HFF-Myc (cell line): ENCODE results near the gene TAOK2.
"Not testable (repeated sequence)": the region's sequence is repeated elsewhere in the genome, so short reads cannot be mapped to it uniquely, and the experiment has no call there.

ENCODE experiments used
- DNase-seq: peaks from one replicate; pipeline ENCODE4 v3.0.0-alpha.2; 2011; ENCODE audit warnings: low read depth; ENCODE audit errors: extremely low read depth
- H3K4me3 ChIP-seq: replicated peaks from 2 replicates; pipeline ENCODE4 v1.5.1; 2011; ENCODE audit warnings: low read depth, mild to moderate bottlenecking, control low read depth, low read length
- TF ChIP-seq, protein P1 (sequence below): IDR thresholded peaks from 2 replicates; pipeline ENCODE4 v1.5.1; 2012; ENCODE audit warnings: mild to moderate bottlenecking, low read depth, low read length, control low read depth; ENCODE audit errors: missing control alignments

Gene TAOK2

DNA sequence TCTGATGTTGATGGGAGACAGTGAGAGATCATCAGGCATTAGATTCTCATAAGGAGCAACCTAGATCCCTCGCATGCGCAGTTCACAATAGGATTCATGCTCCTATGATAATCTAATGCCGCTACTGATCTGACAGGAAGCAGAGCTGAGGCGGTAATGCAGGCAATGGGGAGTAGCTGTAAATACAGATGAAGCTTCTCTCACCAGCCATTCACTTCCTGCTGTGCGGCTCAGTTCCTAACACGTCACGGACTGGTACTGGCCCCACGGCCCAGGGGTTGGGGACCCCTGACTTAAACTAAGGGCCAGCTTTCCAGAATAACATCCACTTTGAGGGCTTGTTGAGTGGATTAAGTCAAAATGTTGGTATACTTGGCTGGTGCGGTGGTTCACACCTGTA, 14.4 kb upstream of the TAOK2 start:
- TF ChIP-seq, protein P1, sequence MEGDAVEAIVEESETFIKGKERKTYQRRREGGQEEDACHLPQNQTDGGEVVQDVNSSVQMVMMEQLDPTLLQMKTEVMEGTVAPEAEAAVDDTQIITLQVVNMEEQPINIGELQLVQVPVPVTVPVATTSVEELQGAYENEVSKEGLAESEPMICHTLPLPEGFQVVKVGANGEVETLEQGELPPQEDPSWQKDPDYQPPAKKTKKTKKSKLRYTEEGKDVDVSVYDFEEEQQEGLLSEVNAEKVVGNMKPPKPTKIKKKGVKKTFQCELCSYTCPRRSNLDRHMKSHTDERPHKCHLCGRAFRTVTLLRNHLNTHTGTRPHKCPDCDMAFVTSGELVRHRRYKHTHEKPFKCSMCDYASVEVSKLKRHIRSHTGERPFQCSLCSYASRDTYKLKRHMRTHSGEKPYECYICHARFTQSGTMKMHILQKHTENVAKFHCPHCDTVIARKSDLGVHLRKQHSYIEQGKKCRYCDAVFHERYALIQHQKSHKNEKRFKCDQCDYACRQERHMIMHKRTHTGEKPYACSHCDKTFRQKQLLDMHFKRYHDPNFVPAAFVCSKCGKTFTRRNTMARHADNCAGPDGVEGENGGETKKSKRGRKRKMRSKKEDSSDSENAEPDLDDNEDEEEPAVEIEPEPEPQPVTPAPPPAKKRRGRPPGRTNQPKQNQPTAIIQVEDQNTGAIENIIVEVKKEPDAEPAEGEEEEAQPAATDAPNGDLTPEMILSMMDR: no peak
- H3K4me3 ChIP-seq: no peak overlapping the region
- DNase-seq: no peak

DNA sequence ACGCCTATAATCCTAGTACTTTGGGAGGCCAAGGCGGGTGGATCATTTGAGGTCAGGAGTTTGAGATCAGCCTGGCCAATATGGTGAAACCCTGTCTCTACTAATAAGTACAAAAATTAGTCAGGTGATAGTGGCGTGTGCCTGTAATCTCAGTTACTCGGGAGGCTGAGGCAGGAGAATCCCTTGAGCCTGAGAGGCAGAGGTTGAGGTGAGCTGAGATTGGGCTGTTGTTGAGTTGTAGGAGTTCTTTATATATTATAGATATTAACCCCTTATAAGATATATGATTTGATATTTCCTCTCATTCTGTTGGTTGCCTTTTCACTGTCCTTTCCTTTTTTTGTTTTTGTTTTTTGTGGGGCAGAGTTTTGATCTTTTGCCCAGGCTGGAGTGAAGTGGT, 13.8 kb upstream of the TAOK2 start:
- not testable (repeated sequence) for DNase-seq, H3K4me3 ChIP-seq

DNA sequence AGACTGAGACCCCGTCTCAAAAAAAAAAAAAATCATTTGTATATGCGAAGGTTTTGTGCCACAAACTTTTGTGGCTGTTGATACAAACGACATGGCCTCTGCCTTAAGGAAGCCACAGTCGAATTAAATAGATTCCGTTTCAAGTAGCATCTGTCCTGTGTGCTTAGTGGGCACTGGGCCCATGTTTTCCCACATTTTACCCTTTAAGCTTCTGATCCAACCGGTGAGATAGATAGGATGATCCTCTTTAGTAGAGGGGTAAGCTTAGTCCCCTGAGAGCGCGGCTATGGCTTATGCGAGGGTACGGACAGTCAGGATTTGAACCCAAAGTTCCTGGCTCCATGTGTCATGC, 12.6 kb upstream of the TAOK2 start:
- TF ChIP-seq, protein P1: no peak
- peak overlapping the region; percentile 63 for H3K4me3 ChIP-seq
- DNase-seq: no peak

GRCh38 chr16:29961479-29962343, 12.0 kb upstream of the TAOK2 start, which contains the start of gene TMEM219:
TMEM219 (plus strand) TSS chr16:29962079; CDS start chr16:29963144, 1,065 bp downstream.
- H3K4me3 ChIP-seq: peak within 1 kb of the TSS; percentile 63
- DNase-seq: peak; percentile 35
- TF ChIP-seq, protein P1: peak; percentile 27

DNA sequence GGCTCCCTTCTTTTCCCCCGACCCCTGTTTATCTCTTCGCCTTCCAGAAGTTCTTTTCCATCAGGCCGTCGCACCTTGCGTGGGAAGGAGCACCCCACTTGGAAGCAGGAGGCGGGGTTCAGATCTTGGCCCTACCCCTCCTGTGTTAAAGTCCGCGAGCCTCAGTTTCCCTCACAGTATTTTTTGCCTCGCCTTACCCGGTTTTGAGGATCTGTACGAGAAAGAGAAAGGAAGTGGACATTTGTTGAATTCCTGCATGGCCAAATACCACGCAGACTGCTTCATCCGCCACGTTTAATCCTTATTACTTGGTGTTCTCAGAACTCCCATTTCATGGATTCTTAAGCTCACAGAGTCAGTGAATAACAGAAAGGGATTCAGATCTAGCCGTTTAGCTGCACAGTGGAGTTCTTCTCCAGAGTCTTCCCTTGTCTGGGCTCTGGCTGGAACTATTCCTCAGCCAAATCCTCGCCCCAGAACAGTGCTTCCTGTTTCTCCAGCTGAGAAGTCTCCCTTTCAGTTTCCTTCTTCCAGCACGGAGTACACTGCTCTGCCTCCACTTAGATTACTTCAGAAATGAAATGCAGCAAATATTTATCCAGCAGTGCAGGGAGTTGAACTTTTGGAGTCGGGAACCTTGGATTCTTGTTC, 11.2 kb upstream of the TAOK2 start:
- TF ChIP-seq, protein P1: no peak
- DNase-seq: no peak
- H3K4me3 ChIP-seq: peak overlapping the region; percentile 63

DNA sequence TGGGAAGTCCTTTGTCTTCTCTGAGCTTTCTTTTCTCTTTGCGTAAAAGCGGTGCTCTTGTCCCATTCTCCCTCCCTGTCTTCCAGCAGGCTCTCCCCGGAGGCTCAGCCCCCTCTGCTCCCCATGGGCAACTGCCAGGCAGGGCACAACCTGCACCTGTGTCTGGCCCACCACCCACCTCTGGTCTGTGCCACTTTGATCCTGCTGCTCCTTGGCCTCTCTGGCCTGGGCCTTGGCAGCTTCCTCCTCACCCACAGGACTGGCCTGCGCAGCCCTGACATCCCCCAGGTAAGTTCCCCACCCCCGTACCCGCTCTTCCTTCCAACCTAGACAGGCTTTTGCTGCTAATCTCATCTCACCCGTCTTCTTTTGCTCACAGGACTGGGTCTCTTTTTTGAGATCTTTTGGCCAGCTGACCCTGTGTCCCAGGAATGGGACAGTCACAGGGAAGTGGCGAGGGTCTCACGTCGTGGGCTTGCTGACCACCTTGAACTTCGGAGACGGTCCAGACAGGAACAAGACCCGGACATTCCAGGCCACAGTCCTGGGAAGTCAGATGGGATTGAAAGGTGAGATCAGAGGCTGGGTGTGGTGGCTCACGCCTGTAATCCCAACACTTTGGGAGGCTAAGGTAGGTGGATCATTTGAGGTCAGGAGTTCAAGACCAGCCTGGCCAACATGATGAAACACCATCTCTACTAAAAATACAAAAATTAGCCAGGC, 10.5 kb upstream of the TAOK2 start:
- H3K4me3 ChIP-seq: peak overlapping the region; percentile 63
- DNase-seq: no peak
- TF ChIP-seq, protein P1: no peak

DNA sequence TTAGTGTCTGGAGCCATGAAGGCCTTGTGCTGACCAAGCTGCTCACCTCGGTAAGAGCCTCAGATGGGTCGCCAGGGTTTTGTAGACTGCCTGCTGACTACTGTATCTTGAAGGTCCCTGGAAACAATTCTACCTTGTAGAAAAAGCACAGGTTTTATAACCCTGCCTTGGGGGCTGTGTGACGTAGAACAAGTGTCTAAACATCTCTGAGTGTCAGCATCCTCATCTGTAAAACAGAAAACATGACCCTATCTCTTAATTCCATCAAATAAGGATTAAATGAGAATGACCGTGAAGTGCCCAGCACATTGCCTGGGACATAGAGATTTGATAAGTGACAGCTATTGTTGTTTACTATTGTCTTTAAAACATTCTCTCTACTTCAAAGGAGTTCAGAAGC, 5.5 kb upstream of the TAOK2 start:
- DNase-seq: no peak
- no peak overlapping the region for H3K4me3 ChIP-seq
- TF ChIP-seq, protein P1: no peak
